HG03565 (cell line): ENCODE data around the gene MGAT3.
"Not testable (repeated sequence)": the region's sequence is repeated elsewhere in the genome, so short reads cannot be mapped to it uniquely, and the experiment has no call there.

Experiments used
- ATAC-seq: cut with Tn5 transposase; IDR thresholded peaks from one replicate; pipeline ENCODE4 v1.9.1; 2021; ENCODE audit warnings: mild to moderate bottlenecking, moderate library complexity; ENCODE audit not compliant: unreplicated experiment

The MGAT3 gene

GRCh38 chr22:39456522-39457197 is at the start of gene MGAT3:
MGAT3 (plus strand) TSS chr22:39457012; CDS start chr22:39487348, 30,336 bp downstream.
- ATAC-seq = no peak

- no peak for ATAC-seq
Observed at GRCh38 chr22:39408173-39408572, 48.6 kb upstream of the MGAT3 start.

- no peak for ATAC-seq
Observed at GRCh38 chr22:39408807-39409206, 48.0 kb upstream of the MGAT3 start.

GRCh38 chr22:39409516-39410029 is 47.2 kb upstream of the MGAT3 start:
- no peak for ATAC-seq

- ATAC-seq = no peak
Observed at GRCh38 chr22:39410264-39410663, 46.5 kb upstream of the MGAT3 start.

- ATAC-seq = not testable (repeated sequence)
Observed at GRCh38 chr22:39411828-39412365, 44.9 kb upstream of the MGAT3 start.

- not testable (repeated sequence) for ATAC-seq
Observed at GRCh38 chr22:39413204-39413603, 43.6 kb upstream of the MGAT3 start.

- no peak for ATAC-seq
Observed at GRCh38 chr22:39414377-39414776, 42.4 kb upstream of the MGAT3 start.

GRCh38 chr22:39414886-39415285 is 41.9 kb upstream of the MGAT3 start:
- ATAC-seq = no peak

GRCh38 chr22:39415506-39415905 is 41.3 kb upstream of the MGAT3 start:
- no peak for ATAC-seq

- no peak for ATAC-seq
Observed at GRCh38 chr22:39416319-39416718, 40.5 kb upstream of the MGAT3 start.

GRCh38 chr22:39417641-39418040 is 39.2 kb upstream of the MGAT3 start:
- ATAC-seq = no peak

GRCh38 chr22:39418696-39419095 is 38.1 kb upstream of the MGAT3 start:
- no peak for ATAC-seq

- no peak for ATAC-seq
Observed at GRCh38 chr22:39419096-39419495, 37.7 kb upstream of the MGAT3 start.

- ATAC-seq = no peak
Observed at GRCh38 chr22:39419911-39420310, 36.9 kb upstream of the MGAT3 start.

GRCh38 chr22:39421691-39422090 is 35.1 kb upstream of the MGAT3 start:
- ATAC-seq = no peak

GRCh38 chr22:39422101-39422500 is 34.7 kb upstream of the MGAT3 start:
- no peak for ATAC-seq

GRCh38 chr22:39422721-39423120 is 34.1 kb upstream of the MGAT3 start:
- ATAC-seq = no peak

- ATAC-seq = no peak
Observed at GRCh38 chr22:39423976-39424375, 32.8 kb upstream of the MGAT3 start.

GRCh38 chr22:39426380-39427043 is 30.3 kb upstream of the MGAT3 start:
- no peak for ATAC-seq

- ATAC-seq = no peak
Observed at GRCh38 chr22:39427751-39428596, 28.8 kb upstream of the MGAT3 start.
